ENCODE results near the gene PARD6G. TPM values are rescaled to one million over a fixed set of nuclear protein-coding genes. Genes with fewer than 3 reads are reported as not detected.

PARD6G gene
- total RNA-seq, 4 donors from 2014 or later: 0.65 to 4.1 (median 1.5) TPM

GRCh38 chr18:80147418-80148325, 99.6 kb downstream of the PARD6G start:
- TF ChIP-seq CTCF (IDR thresholded peaks at IDR 0.05; ENCODE audit: low read depth): no peak

- TF ChIP-seq CTCF (IDR thresholded peaks at IDR 0.05; ENCODE audit: low read depth): no peak
Observed at GRCh38 chr18:80147037-80147417, 100.3 kb downstream of the PARD6G start.

GRCh38 chr18:80145196-80145804, 102.0 kb downstream of the PARD6G start:
- no peak for TF ChIP-seq CTCF (IDR thresholded peaks at IDR 0.05; ENCODE audit: low read depth)

- no peak for TF ChIP-seq CTCF (IDR thresholded peaks at IDR 0.05; ENCODE audit: low read depth)
Observed at GRCh38 chr18:80143881-80144280, 103.4 kb downstream of the PARD6G start.

GRCh38 chr18:80140455-80140985, 106.8 kb downstream of the PARD6G start:
- no peak for TF ChIP-seq CTCF (IDR thresholded peaks at IDR 0.05; ENCODE audit: low read depth)

- TF ChIP-seq CTCF (IDR thresholded peaks at IDR 0.05; ENCODE audit: low read depth): no peak
Observed at GRCh38 chr18:80137976-80138375, 109.3 kb downstream of the PARD6G start.

GRCh38 chr18:80137137-80137536, 110.2 kb downstream of the PARD6G start:
- no peak for TF ChIP-seq CTCF (IDR thresholded peaks at IDR 0.05; ENCODE audit: low read depth)
